ENCODE results near the gene NSMF. TPM values are rescaled to one million over a fixed set of nuclear protein-coding genes. Genes with fewer than 3 reads are reported as not detected.
"Not testable (repeated sequence)": the region's sequence is repeated elsewhere in the genome, so short reads cannot be mapped to it uniquely, and the experiment has no call there.

NSMF gene
- total RNA-seq, 1 donor from 2014 or later: 11.6 TPM

GRCh38 chr9:137411260-137411644 is 47.9 kb downstream of the NSMF start:
- no peak for DNase-seq

GRCh38 chr9:137410891-137411249 is 48.3 kb downstream of the NSMF start:
- no peak for DNase-seq

- not testable (repeated sequence) for DNase-seq
Measured at GRCh38 chr9:137410236-137410890, 48.8 kb downstream of the NSMF start.

GRCh38 chr9:137409515-137409914 is 49.6 kb downstream of the NSMF start:
- DNase-seq: no peak

GRCh38 chr9:137408651-137409405 is 50.3 kb downstream of the NSMF start:
- DNase-seq: no peak

- no peak for DNase-seq
Measured at GRCh38 chr9:137407590-137408300, 51.4 kb downstream of the NSMF start.

GRCh38 chr9:137406876-137407589 is 52.1 kb downstream of the NSMF start:
- no peak for DNase-seq

- no peak for DNase-seq
Measured at GRCh38 chr9:137406085-137406760, 52.9 kb downstream of the NSMF start.

GRCh38 chr9:137405677-137406081 is 53.5 kb downstream of the NSMF start:
- DNase-seq: no peak

GRCh38 chr9:137404961-137405567 is 54.1 kb downstream of the NSMF start:
- DNase-seq: no peak

- no peak for DNase-seq
Measured at GRCh38 chr9:137403269-137403668, 55.9 kb downstream of the NSMF start.

GRCh38 chr9:137402746-137403145 is 56.4 kb downstream of the NSMF start:
- DNase-seq: no peak

GRCh38 chr9:137398561-137399468 is 60.3 kb downstream of the NSMF start:
- DNase-seq: no peak

GRCh38 chr9:137397675-137398423 is 61.3 kb downstream of the NSMF start:
- DNase-seq: no peak

Other genes with a start within 250 kb of the NSMF start
- gene RNF208, start 237.1 kb downstream of the NSMF start, total RNA-seq: 0.20 TPM
- 1.4 TPM for gene CYSRT1, start 234.2 kb downstream of the NSMF start, total RNA-seq
- not detected for gene RNF224, start 231.8 kb downstream of the NSMF start, total RNA-seq
- not detected for gene SLC34A3, start 228.4 kb downstream of the NSMF start, total RNA-seq
- gene TUBB4B, start 218.0 kb downstream of the NSMF start, total RNA-seq: 97.1 TPM
- gene STPG3, start 208.0 kb downstream of the NSMF start, total RNA-seq: not detected
- gene NELFB, start 204.0 kb downstream of the NSMF start, total RNA-seq: 21.3 TPM
- gene TOR4A, start 181.6 kb downstream of the NSMF start, total RNA-seq: 1.7 TPM
- 9.9 TPM for gene NRARP, start 157.1 kb downstream of the NSMF start, total RNA-seq
- gene EXD3, start 36.2 kb downstream of the NSMF start, total RNA-seq: 7.6 TPM
- 0.30 TPM for gene NOXA1, start 35.9 kb downstream of the NSMF start, total RNA-seq
- gene ENTPD8, start 18.0 kb downstream of the NSMF start, total RNA-seq: 0.10 TPM
- gene PNPLA7, start 91.1 kb upstream of the NSMF start, total RNA-seq: 4.4 TPM
- 22.2 TPM for gene MRPL41, start 92.5 kb upstream of the NSMF start, total RNA-seq
- gene DPH7, start 119.6 kb upstream of the NSMF start, total RNA-seq: 25.1 TPM
- gene ZMYND19, start 131.2 kb upstream of the NSMF start, total RNA-seq: 10.7 TPM
- 21.9 TPM for gene ARRDC1, start 146.4 kb upstream of the NSMF start, total RNA-seq
- gene EHMT1, start 159.7 kb upstream of the NSMF start, total RNA-seq: 52.3 TPM

Measured in skin of body (tissue), 2 donors.